22Rv1 (cell line): ENCODE measurements around the gene CYP2C19.
"Not testable (repeated sequence)": the region's sequence is repeated elsewhere in the genome, so short reads cannot be mapped to it uniquely, and the experiment has no call there.

Source experiments
- H3K27ac ChIP-seq: fragments of 450-650 bp; 2 replicates; pipeline ENCODE4 v1.5.1; 2017
- CTCF ChIP-seq: fragments of 450-650 bp; IDR thresholded peaks from 2 replicates; pipeline ENCODE4 v1.5.1; 2017; ENCODE audit warnings: mild to moderate bottlenecking
- ZFX ChIP-seq: fragments of 450-650 bp; IDR thresholded peaks from 2 replicates; pipeline ENCODE4 v1.6.1; 2017; ENCODE audit warnings: antibody characterized with exemption, borderline replicate concordance

Gene CYP2C19

GRCh38 chr10:94760586-94761178 lies 1.8 kb upstream of the CYP2C19 start:
- H3K27ac ChIP-seq: no peak overlapping the region
- TF ChIP-seq CTCF (no peak), ZFX (no peak)

GRCh38 chr10:94775425-94775824 lies 12.9 kb downstream of the CYP2C19 start:
- not testable (repeated sequence) for H3K27ac ChIP-seq

GRCh38 chr10:94777886-94778458 lies 15.5 kb downstream of the CYP2C19 start:
- no peak overlapping the region for H3K27ac ChIP-seq

GRCh38 chr10:94780844-94781243 lies 18.4 kb downstream of the CYP2C19 start:
- no peak overlapping the region for H3K27ac ChIP-seq
- TF ChIP-seq CTCF: no peak
- TF ChIP-seq ZFX: no peak

More at GRCh38 chr10:94777886-94778458, 15.5 kb downstream of the CYP2C19 start:
- TF ChIP-seq CTCF (no peak), ZFX (no peak)

GRCh38 chr10:94784256-94784655 lies 21.8 kb downstream of the CYP2C19 start:
- no peak overlapping the region for H3K27ac ChIP-seq
- TF ChIP-seq CTCF (no peak), ZFX (no peak)

- no peak overlapping the region for H3K27ac ChIP-seq
- TF ChIP-seq ZFX (no peak), CTCF (no peak)
These were observed 22.7 kb downstream of the CYP2C19 start for GRCh38 chr10:94785211-94785610.

- not testable (repeated sequence) for H3K27ac ChIP-seq
These were observed 38.1 kb downstream of the CYP2C19 start for GRCh38 chr10:94800551-94800950.

- H3K27ac ChIP-seq: no peak overlapping the region
- TF ChIP-seq CTCF (no peak), ZFX (no peak)
These were observed 40.8 kb downstream of the CYP2C19 start for GRCh38 chr10:94803307-94803706.

- H3K27ac ChIP-seq: not testable (repeated sequence)
These were observed 67.5 kb downstream of the CYP2C19 start for GRCh38 chr10:94830025-94830424.
